Spinal cord (tissue), 10 donors: Measurements from ENCODE around the gene PXDC1. TPM values are rescaled to one million over a fixed set of nuclear protein-coding genes. Genes with fewer than 3 reads are reported as not detected.
"Not testable (repeated sequence)": the region's sequence is repeated elsewhere in the genome, so short reads cannot be mapped to it uniquely, and the experiment has no call there.

Experiments used
- DNase-seq, 6 donors: peaks; one replicate each; pipeline versions ENCODE4 v3.0.0 to v3.0.0-alpha.2; 2013 to 2015; ENCODE audit warnings: low spot score in 6 of 6, low read depth in 4 of 6
- H3K27ac ChIP-seq: one replicate; pipeline ENCODE4 v1.5.1; 2013; ENCODE audit warnings: low read depth, low read length, control low read depth
- H3K27me3 ChIP-seq: one replicate; pipeline ENCODE4 v1.6.1; 2013; ENCODE audit warnings: low read length; ENCODE audit not compliant: control insufficient read depth, insufficient read depth
- H3K36me3 ChIP-seq: one replicate; pipeline ENCODE4 v1.6.1; 2013; ENCODE audit warnings: low read length; ENCODE audit not compliant: control insufficient read depth, insufficient read depth
- H3K4me1 ChIP-seq: one replicate; pipeline ENCODE4 v1.6.1; 2013; ENCODE audit warnings: low read length; ENCODE audit not compliant: control insufficient read depth, insufficient read depth
- H3K4me3 ChIP-seq: one replicate; pipeline ENCODE4 v1.5.1; 2013; ENCODE audit warnings: low read depth, low read length, control low read depth
- H3K9me3 ChIP-seq: one replicate; pipeline ENCODE4 v1.6.1; 2013; ENCODE audit warnings: low read length; ENCODE audit not compliant: control insufficient read depth, insufficient read depth
- WGBS: methylation state at CpG from one replicate; pipeline ENCODE4 v1.1.5; 2013; ENCODE audit warnings: missing lambda C conversion rate; ENCODE audit not compliant: insufficient coverage; 5-methylcytosine and 5-hydroxymethylcytosine counted together
- polyA plus RNA-seq, 2 donors: library from polyadenylated mRNA; unstranded; fragments of 120-200 nt; gene quantifications; one replicate each; pipeline ENCODE4 v1.2.1, GENCODE V29; 2013; ENCODE audit not compliant: insufficient read length in 2 of 2
- total RNA-seq, 2 donors: library from RNA; depleted of rRNA in 1 of 2; stranded (reverse); fragments of 120-200 nt in 1 of 2; fragments of >200 nt in 1 of 2; gene quantifications; one replicate each; pipeline versions ENCODE4 v1.2.3 to v1.2.4, GENCODE V29; 2013 to 2014
- donor health status: healthy.

Gene PXDC1
- total and polyA plus RNA-seq, 4 donors, result 14.4 to 30.7 (median 22.6) TPM

- WGBS, result 88% methylated on average over 1 of the region's 5 CpGs
- H3K4me3 ChIP-seq, result no peak overlapping the region
- H3K27ac ChIP-seq, result no peak overlapping the region
- H3K4me1 ChIP-seq, result peaks cover 3% of the 10 kb centered on the region
- H3K36me3 ChIP-seq, result no peaks in the 10 kb centered on the region
- no peak for DNase-seq
- H3K9me3 ChIP-seq, result no peaks in the 10 kb centered on the region
- no peaks in the 10 kb centered on the region for H3K27me3 ChIP-seq
Observed at GRCh38 chr6:3764516-3765335, 13.2 kb upstream of the PXDC1 start.

DNA sequence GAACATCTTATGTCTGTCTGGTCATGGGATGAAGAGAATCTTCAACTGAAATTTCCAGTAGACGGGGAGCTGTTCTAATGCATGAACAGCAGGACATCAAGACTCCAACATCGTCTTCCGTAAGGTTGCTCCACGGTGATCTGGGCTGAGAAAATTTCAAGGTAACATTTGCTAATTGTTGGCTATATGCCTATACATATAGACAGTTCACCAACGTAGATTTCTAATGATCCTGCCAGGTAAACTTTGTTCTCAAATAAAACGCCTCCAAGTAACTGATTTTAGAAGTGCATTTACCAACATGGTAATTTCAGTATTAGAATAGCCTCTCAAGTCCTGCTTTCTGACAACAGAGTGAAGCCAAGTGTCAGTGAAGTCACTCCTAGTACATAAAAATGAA lies 11.3 kb upstream of the PXDC1 start:
- Histone ChIP-seq H3K9me3 (no peaks in the 10 kb centered on the region), H3K4me3 (no peak overlapping the region), H3K36me3 (no peaks in the 10 kb centered on the region), H3K27me3 (no peaks in the 10 kb centered on the region), H3K4me1 (peaks cover 3% of the 10 kb centered on the region), H3K27ac (no peak overlapping the region)
- WGBS, result no CpG with 5 or more reads among the region's 6 CpGs
- DNase-seq, result no peak

GRCh38 chr6:3762359-3762758 lies 10.8 kb upstream of the PXDC1 start:
- H3K36me3 ChIP-seq, result no peaks in the 10 kb centered on the region
- H3K9me3 ChIP-seq, result no peaks in the 10 kb centered on the region
- no peak overlapping the region for H3K4me3 ChIP-seq
- 96% methylated on average over 15 of the region's 15 CpGs for whole genome bisulfite sequencing
- no peak overlapping the region for H3K27ac ChIP-seq
- peaks cover 4% of the 10 kb centered on the region for H3K4me1 ChIP-seq
- no peaks in the 10 kb centered on the region for H3K27me3 ChIP-seq
- no peak for DNase-seq

- Histone ChIP-seq H3K4me1 (peaks cover 7% of the 10 kb centered on the region), H3K27me3 (no peaks in the 10 kb centered on the region), H3K36me3 (no peaks in the 10 kb centered on the region), H3K4me3 (no peak overlapping the region), H3K9me3 (no peaks in the 10 kb centered on the region), H3K27ac (no peak overlapping the region)
- 80% methylated on average over 3 of the region's 8 CpGs for WGBS
- no peak for DNase-seq
Observed at GRCh38 chr6:3761989-3762270, 10.4 kb upstream of the PXDC1 start.

DNA sequence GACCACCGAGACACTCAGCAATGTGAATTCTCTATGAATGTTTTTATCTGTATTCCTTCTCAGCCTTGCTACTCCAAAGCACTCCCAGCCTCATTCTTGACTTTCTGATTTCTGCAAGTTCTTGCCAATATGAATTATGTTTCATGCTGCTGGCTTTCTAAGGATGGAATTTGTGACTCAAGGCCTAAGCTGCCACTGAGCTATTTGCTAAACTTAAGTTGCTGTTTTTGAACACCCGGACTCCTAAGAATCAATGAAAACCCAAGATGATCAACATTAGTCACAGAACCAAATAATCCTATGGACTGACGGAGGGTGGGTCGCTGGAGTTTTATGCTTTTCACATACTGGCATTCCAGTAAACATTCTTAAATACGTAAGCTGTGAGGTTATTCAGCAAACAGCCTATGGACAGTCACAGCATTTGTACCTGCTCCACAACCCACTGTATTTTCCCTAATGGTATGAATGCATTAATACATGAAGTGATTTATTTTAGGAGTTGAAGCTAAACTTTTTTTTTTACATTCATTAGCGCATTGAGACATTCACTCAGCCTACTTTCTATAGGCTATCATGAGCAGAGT lies 8.2 kb upstream of the PXDC1 start:
- no peaks in the 10 kb centered on the region for H3K27me3 ChIP-seq
- H3K36me3 ChIP-seq, result no peaks in the 10 kb centered on the region
- no peaks in the 10 kb centered on the region for H3K9me3 ChIP-seq
- no peak overlapping the region for H3K4me3 ChIP-seq
- WGBS, result no CpG with 5 or more reads among the region's 6 CpGs
- peaks cover 4% of the 10 kb centered on the region for H3K4me1 ChIP-seq
- no peak overlapping the region for H3K27ac ChIP-seq
- no peak for DNase-seq

GRCh38 chr6:3758842-3759144 lies 7.3 kb upstream of the PXDC1 start:
- Histone ChIP-seq H3K27me3 (no peaks in the 10 kb centered on the region), H3K27ac (no peak overlapping the region), H3K36me3 (no peaks in the 10 kb centered on the region), H3K4me1 (peaks cover 4% of the 10 kb centered on the region), H3K4me3 (no peak overlapping the region), H3K9me3 (no peaks in the 10 kb centered on the region)
- DNase-seq, result no peak
- WGBS, result 66% methylated on average over 6 of the region's 7 CpGs

GRCh38 chr6:3757998-3758841 lies 6.7 kb upstream of the PXDC1 start:
- H3K9me3 ChIP-seq, DNase-seq, H3K4me1 ChIP-seq, H3K27ac ChIP-seq, H3K36me3 ChIP-seq, H3K27me3 ChIP-seq, H3K4me3 ChIP-seq: not testable (repeated sequence)
- WGBS, result 98% methylated on average over 53 of the region's 57 CpGs

DNA sequence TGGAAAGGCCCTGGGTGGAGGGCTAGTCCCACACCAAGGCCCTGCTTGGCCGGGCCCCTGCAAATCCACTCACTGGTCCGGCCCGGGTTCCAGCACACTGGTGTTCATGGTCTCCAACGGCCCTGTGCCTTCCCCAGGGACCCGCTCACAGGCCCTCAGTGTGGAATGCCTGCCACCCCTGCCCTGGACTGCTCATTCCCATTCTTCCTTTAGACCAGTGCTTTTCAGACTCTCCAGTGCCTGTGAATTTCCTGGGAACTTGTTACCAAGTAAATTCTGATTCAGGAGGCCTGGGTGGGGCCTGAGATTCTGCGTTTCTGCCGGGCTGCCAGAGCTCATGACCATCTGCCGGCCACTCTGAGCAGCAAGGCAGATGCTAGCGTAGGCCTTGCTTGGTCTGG lies 5.7 kb upstream of the PXDC1 start:
- Histone ChIP-seq H3K9me3 (no peaks in the 10 kb centered on the region), H3K4me3 (no peak overlapping the region), H3K36me3 (no peaks in the 10 kb centered on the region), H3K4me1 (peaks cover 9% of the 10 kb centered on the region), H3K27ac (no peak overlapping the region), H3K27me3 (no peaks in the 10 kb centered on the region)
- WGBS, result 91% methylated on average over 7 of the region's 9 CpGs
- DNase-seq, result no peak

- no peaks in the 10 kb centered on the region for H3K9me3 ChIP-seq
- no peaks in the 10 kb centered on the region for H3K36me3 ChIP-seq
- H3K4me3 ChIP-seq, result no peak overlapping the region
- H3K27ac ChIP-seq, result no peak overlapping the region
- no peaks in the 10 kb centered on the region for H3K27me3 ChIP-seq
- peaks cover 11% of the 10 kb centered on the region for H3K4me1 ChIP-seq
- no peak for DNase-seq
- 13% methylated on average over 1 of the region's 3 CpGs for WGBS
Observed at GRCh38 chr6:3756546-3756945, 5.0 kb upstream of the PXDC1 start.
